HEK293T (cell line): Measurements from ENCODE around the gene HOXA4.

Source experiments
- CTCF ChIA-PET: fragments of 350-600 bp; formaldehyde crosslinking; extraction: SDS; loops from one replicate; lab custom pipeline; 2021; ENCODE audit warnings: antibody characterized with exemption, inconsistent platforms; lab: Yijun Ruan, JAX
- POLR2A ChIA-PET: fragments of 350-600 bp; formaldehyde crosslinking; extraction: SDS; loops from one replicate; lab custom pipeline; 2020; ENCODE audit warnings: antibody characterized with exemption, inconsistent platforms; lab: Yijun Ruan, JAX
- DNase-seq: peaks from one replicate; pipeline ENCODE4 v3.0.0; 2012; ENCODE audit warnings: mixed read lengths; ENCODE audit errors: extremely low spot score
- ARNT ChIP-seq: fragments of 450-650 bp; IDR thresholded peaks from 2 replicates; pipeline ENCODE4 v1.6.1; 2017; ENCODE audit warnings: mild to moderate bottlenecking
- BHLHE40 ChIP-seq: fragments of 450-650 bp; IDR thresholded peaks from 2 replicates; pipeline ENCODE4 v1.6.1; 2016; ENCODE audit warnings: mild to moderate bottlenecking, moderate library complexity, borderline replicate concordance
- CTBP1 ChIP-seq: fragments of 450-650 bp; IDR thresholded peaks from 2 replicates; pipeline ENCODE4 v1.6.1; 2016; ENCODE audit warnings: borderline replicate concordance
- ELF4 ChIP-seq: fragments of 450-650 bp; IDR thresholded peaks from 2 replicates; pipeline ENCODE4 v1.6.1; 2017; ENCODE audit warnings: antibody characterized with exemption
- FOXA1 ChIP-seq: fragments of 450-650 bp; IDR thresholded peaks from 2 replicates; pipeline ENCODE4 v1.6.1; 2016; ENCODE audit warnings: mild to moderate bottlenecking
- FOXK2 ChIP-seq: fragments of 450-650 bp; IDR thresholded peaks from 2 replicates; pipeline ENCODE4 v1.6.1; 2016; ENCODE audit warnings: mild to moderate bottlenecking
- FOXM1 ChIP-seq: fragments of 450-650 bp; IDR thresholded peaks from 2 replicates; pipeline ENCODE4 v1.6.1; 2017; ENCODE audit warnings: mild to moderate bottlenecking, borderline replicate concordance
- HDGF ChIP-seq: fragments of 450-650 bp; IDR thresholded peaks from 2 replicates; pipeline ENCODE4 v1.6.1; 2017; ENCODE audit warnings: antibody characterized with exemption, borderline replicate concordance
- L3MBTL2 ChIP-seq: fragments of 450-650 bp; conservative IDR thresholded peaks from 2 replicates; pipeline ENCODE4 v1.6.1; 2016; ENCODE audit warnings: mild to moderate bottlenecking
- LEF1 ChIP-seq: fragments of 450-650 bp; IDR thresholded peaks from 2 replicates; pipeline ENCODE4 v1.6.1; 2017; ENCODE audit warnings: mild to moderate bottlenecking, borderline replicate concordance
- NFRKB ChIP-seq: fragments of 450-650 bp; IDR thresholded peaks from 2 replicates; pipeline ENCODE4 v1.6.1; 2016; ENCODE audit warnings: mild to moderate bottlenecking, moderate library complexity
- SP1 ChIP-seq: fragments of 450-650 bp; IDR thresholded peaks from 2 replicates; pipeline ENCODE4 v1.6.1; 2017
- SUZ12 ChIP-seq: fragments of 450-650 bp; IDR thresholded peaks from 2 replicates; pipeline ENCODE4 v1.6.1; 2016; ENCODE audit warnings: mild to moderate bottlenecking
- TARDBP ChIP-seq: fragments of 450-650 bp; IDR thresholded peaks from 2 replicates; pipeline ENCODE4 v1.6.1; 2016
- ZNF384 ChIP-seq: fragments of 450-650 bp; IDR thresholded peaks from 2 replicates; pipeline ENCODE4 v1.6.1; 2016
- TF ChIP-seq, protein P1 (sequence below): fragments of 450-650 bp; IDR thresholded peaks from 2 replicates; pipeline ENCODE4 v1.6.1; 2016

The HOXA4 gene

DNA sequence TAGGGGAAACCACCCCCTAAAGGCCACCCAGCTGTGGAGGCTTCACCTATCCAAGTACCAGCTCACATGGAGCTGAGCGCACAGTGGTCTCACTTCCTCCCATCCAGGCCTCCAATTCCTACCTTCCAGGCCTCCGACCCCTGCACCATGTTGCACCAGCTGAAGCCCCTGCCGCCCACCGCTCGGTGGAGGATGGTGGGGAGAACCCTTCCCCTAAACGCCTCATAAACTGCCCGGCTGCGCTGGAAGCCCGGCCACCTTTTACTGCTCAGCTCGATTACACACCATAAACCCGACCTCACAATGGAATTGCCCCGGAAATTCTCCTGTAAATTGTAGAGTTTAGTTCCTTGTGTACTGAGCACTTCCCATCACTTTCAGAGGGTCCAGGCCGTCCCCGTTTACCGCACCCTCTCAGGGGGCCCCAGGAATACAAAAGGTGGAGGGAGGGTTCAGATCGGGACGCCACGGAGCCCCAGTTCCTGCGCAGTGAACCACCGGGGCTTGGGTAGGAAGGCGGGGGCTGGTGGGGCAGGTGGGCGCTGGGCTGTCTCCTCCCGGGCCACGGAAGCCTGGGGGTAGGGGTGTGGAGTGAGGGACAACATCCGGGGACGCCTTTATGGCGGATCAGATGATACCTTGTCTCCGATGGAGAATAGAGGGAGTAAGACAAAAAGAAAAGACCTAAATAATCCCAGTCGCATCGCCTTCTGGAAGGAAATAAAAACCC, 27.3 kb upstream of the HOXA4 start:
- TF ChIP-seq FOXK2 (no peak), SUZ12 (no peak), SP1 (no peak), L3MBTL2 (no peak), CTBP1 (no peak), ARNT (no peak)
- no peak for DNase-seq
- CTCF ChIA-PET, result interaction anchor here (0.7 to 1.4 kb wide), 3 partner anchors 13 to 788 kb away, joined by 3 to 4 read pairs (median 3); partner anchors contain the start of gene HOXA5

DNA sequence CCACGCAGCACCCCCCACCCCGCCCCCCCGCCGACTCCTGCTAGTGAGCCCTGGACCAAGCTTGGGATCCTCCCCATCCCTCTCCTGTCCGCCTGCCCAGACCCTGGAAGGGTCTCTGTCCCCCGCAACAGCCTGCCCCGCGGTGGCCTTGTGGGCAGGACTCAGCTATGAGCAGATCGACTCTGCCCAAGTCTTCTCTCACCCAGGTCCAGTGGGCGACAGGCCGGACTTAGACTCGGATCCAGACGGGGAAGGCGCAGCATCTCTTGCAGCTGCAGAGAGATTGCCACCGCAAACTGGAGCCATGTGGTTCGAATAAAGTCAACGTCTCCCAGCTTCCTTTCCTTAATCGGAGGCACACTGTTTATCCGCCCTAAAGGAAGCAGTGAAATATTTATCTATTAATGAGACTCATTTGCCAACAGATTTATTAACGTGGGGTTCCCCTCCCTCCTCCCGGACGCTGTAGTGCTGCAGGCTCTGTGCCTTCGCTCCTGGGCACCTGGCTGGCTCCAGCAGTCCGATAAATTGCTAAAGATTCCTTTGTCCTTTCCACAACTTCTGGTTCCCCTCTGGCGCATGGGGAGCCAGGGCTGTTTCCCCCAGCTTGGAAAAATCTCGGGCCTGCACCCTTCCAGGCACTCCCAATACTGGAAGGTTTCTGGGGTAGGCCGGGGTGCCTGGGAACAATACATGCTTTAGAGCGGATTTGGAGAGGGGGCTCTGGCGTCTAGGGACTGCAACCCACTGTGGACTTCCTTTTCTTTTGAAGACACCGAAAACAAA, 26.6 kb upstream of the HOXA4 start:
- ChIA-PET POLR2A (interaction anchor here (0.5 to 17.5 kb wide), 26 partner anchors 9 to 1302 kb away, joined by 3 to 367 read pairs (median 3); partner anchors contain the start of genes HOXA1, HOXA10, HOXA11 and HOXA5), CTCF (interaction anchor here (0.7 to 1.4 kb wide), 3 partner anchors 13 to 787 kb away, joined by 3 to 4 read pairs (median 4); partner anchors contain the start of gene HOXA5)
- no peak for DNase-seq
- TF ChIP-seq HDGF (no peak), ARNT (no peak), FOXM1 (no peak), L3MBTL2 (no peak), NFRKB (no peak), FOXA1 (no peak), CTBP1 (no peak), ELF4 (no peak), ZNF384 (no peak), SP1 (no peak), TARDBP (no peak), FOXK2 (no peak), BHLHE40 (no peak), LEF1 (no peak)
- TF ChIP-seq, protein P1, sequence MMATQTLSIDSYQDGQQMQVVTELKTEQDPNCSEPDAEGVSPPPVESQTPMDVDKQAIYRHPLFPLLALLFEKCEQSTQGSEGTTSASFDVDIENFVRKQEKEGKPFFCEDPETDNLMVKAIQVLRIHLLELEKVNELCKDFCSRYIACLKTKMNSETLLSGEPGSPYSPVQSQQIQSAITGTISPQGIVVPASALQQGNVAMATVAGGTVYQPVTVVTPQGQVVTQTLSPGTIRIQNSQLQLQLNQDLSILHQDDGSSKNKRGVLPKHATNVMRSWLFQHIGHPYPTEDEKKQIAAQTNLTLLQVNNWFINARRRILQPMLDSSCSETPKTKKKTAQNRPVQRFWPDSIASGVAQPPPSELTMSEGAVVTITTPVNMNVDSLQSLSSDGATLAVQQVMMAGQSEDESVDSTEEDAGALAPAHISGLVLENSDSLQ, result no peak

More for the DNA sequence above, 27.3 kb upstream of the HOXA4 start:
- POLR2A ChIA-PET, result interaction anchor here (0.5 to 17.5 kb wide), 7 partner anchors 8 to 960 kb away, joined by 3 to 367 read pairs (median 14); partner anchors contain the start of genes HOXA1, HOXA10, HOXA11 and HOXA6

DNA sequence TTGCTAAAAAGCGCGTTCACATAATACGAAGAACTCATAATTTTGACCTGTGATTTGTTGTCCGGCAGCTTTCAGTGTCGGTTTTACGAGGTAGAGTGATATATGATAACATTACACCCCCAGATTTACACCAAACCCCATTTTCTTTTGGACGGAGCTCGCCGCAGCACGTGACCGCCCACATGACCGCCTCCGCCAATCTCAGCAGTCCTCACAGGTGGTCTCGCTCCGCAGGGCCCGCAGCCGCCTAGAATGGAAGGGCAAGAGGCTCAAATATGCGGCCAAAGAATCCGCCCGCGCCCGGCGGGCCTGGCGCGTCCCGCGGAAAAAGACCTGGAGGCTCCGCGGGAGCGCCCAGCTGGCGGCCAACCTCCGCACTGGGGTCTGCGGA, 25.9 kb upstream of the HOXA4 start, which contains the start of gene HOXA7:
TSS of gene HOXA7 (minus strand) at position 168 of the 391 bp plus-strand sequence. CDS start at position 38, 130 bp downstream.
- ChIA-PET CTCF (interaction anchor here (1.0 to 1.4 kb wide), 2 partner anchors 13 to 787 kb away, joined by 3 to 4 read pairs; no protein-coding TSS in a partner anchor), POLR2A (interaction anchor here (0.5 to 17.5 kb wide), 25 partner anchors 9 to 1302 kb away, joined by 3 to 367 read pairs (median 3); partner anchors contain the start of genes HOXA1, HOXA10, HOXA11 and HOXA5)
- no peak for DNase-seq
- no peak for TF ChIP-seq ARNT
- no peak for TF ChIP-seq SP1
- TF ChIP-seq, protein P1, result peak; percentile 78
- no peak for TF ChIP-seq FOXM1
- no peak for TF ChIP-seq HDGF
- no peak for TF ChIP-seq TARDBP
- no peak for TF ChIP-seq LEF1
- no peak for TF ChIP-seq NFRKB
- no peak for TF ChIP-seq SUZ12
- TF ChIP-seq CTBP1, result no peak
- TF ChIP-seq L3MBTL2, result peak; percentile 34
- no peak for TF ChIP-seq ZNF384

DNA sequence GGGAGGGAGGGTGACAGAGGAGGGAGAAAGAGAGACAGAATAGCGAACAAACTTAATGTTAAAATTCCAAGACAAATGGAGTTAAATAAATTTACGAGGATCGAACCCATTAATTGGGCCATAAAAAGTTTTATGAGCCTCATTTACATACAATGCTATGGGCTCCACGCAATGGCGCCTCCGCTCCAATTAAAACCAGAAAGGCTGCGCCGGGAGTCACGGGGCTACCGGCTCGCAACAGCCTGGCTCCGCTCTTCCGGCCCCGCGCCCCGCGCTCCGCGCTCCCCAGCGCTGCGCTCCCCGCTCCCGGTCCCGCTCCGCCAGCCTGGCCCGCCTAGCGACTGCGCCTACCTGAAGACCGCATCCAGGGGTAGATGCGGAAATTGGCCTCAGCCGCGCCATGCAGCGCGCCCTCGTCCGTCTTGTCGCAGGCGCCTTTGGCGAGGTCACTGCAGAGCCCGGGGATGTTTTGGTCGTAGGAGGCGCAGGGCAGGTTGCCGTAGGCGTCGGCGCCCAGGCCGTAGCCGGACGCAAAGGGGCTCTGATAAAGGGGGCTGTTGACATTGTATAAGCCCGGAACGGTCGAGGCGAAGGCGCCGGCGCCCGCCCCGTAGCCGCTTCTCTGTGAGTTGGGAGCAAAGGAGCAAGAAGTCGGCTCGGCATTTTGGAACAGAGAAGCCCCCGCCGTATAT, 25.4 kb upstream of the HOXA4 start:
- ChIA-PET POLR2A (interaction anchor here (0.7 to 17.5 kb wide), 20 partner anchors 8 to 958 kb away, joined by 3 to 367 read pairs (median 4); partner anchors contain the start of genes HOXA1, HOXA10, HOXA11 and HOXA5), CTCF (interaction anchor here (1.0 kb wide), 1 partner anchor 13 kb away, joined by 4 read pairs; no protein-coding TSS in a partner anchor)
- no peak for TF ChIP-seq SP1
- TF ChIP-seq L3MBTL2, result peak; percentile 51
- TF ChIP-seq HDGF, result no peak
- no peak for TF ChIP-seq CTBP1
- TF ChIP-seq NFRKB, result no peak
- no peak for TF ChIP-seq FOXM1
- no peak for TF ChIP-seq FOXK2
- TF ChIP-seq, protein P1, result peak; percentile 10; the same call in 1 of the 2 replicates
- TF ChIP-seq TARDBP, result no peak
- no peak for TF ChIP-seq ELF4
- TF ChIP-seq ARNT, result no peak
- TF ChIP-seq BHLHE40, result no peak
- no peak for TF ChIP-seq ZNF384
- DNase-seq, result no peak
